Embryonic facial prominence (tissue), 1 donor: ENCODE data around the gene PLEKHA3.
"Not testable (repeated sequence)": the region's sequence is repeated elsewhere in the genome, so short reads cannot be mapped to it uniquely, and the experiment has no call there.

Experiments used
- DNase-seq: peaks from one replicate; pipeline ENCODE4 v3.0.0-alpha.2; 2016; ENCODE audit errors: extremely low spot score

Gene PLEKHA3

DNA sequence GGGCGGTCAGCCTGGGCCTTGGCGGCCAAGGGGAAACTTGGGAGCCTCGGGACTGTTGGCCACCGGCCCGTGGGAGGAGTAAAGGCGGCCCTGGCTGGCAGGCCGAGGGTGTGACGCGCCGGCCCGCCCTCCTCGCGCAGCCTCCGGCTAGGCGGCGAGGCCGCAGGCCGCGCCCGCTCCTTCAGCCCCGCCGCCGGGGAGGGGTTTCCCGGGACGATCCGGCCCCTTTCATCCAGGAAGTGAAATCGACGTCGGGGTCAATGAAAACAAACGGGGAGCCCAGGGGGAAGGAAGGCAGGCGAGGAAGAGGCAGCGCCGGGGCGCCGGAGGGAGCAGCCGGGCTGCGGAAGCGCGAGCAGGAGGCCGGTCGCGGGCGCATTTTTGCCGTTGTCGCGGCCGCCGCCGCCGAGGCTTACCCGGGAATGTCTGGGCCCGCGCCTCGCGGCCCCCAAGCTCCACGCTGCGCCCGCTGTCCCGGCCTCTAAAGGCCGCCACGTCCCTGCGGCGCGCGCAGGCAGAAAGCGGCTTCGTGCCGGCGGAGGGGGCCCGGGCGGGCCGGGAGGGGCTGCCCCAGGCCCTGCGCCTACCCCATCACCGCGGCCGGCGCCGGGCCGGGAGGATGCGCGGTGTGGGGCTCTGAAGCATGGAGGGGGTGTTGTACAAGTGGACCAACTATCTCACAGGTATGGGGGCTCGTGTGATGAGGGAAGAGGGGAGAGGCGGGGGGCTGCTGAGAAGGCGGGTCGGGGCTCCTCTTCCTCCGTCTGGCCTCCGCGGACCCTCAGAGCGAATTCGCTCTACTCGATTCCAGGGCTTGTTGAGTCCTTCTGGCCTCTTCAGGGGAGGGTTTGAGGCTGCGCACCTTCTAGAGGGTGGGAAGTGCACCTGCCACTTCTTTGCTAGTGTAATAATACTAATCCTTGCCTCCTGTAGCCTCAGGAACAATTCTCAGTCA, at the start of gene PLEKHA3:
Gene PLEKHA3, plus strand, starts transcription at position 231 of the 955 bp plus-strand sequence. Its CDS starts 413 bp downstream, at position 644.
- DNase-seq = peak; percentile 51

DNA sequence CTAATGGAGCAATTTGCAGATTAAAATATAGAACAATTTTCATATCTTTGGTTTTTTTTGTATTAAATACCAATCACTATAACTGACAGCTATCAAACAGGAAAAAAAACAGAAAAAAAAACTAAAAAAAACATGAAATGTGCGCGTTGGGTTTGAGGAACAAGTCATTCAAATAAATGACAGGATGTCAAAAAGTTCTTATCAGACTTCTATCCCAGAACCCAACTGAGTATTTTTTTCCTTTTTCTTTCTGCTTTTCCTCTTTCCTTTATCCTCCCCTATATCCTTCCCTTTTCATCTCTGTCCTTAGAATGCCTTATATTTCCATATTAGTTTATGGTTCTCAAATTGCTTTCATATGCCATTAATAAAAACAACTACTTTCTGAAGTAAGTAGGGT, 43.6 kb upstream of the PLEKHA3 start:
- DNase-seq = no peak

DNA sequence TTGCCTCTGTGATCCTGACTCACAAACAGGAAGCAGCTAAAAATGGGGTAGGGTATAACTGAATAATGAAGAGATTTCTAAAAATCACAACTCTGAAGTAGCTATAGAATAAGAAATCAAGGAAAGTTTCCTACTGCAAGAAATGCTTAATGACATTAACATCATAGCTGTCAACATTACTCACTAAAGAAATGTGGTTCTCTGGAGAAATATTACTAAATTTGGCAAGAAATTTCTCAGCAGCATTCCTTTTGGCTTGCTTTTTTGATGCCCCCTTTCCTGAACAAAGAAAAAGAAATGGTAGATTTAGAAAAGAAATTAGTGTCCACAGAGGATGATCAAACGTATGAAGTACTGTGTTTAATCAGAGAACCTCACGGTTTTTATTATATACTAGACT, 38.8 kb upstream of the PLEKHA3 start:
- DNase-seq = no peak

DNA sequence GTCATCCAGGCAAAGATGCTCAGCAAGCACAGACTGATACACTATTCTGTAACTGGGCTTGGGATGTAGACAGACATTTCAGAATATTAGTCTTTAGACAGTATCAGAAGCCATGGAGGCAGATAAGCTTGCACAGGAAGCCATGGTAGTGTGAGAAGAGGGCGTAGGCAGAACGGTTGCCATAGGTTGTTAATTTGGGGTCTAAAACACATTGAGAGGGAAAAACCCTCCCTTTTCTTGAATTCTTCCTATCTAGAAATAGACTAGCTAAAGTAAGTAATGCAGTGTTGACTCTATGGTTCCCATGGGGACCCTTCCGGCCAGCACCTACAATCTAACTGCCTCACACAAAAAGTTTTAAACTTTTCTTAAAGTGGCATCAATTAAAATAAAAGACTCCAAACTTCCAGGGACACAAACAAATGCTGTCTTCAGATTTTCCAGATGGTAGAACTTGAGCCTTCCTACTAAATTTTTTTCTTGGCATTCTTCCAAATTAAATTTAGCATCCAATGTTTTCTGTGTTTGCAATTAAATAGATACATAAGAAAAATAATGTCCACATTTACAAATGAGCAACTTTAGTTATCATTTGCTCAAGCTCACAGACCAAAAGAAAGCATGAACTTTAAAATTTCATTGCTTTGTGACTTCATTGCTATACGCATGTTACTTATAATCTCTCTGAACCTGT, 31.1 kb upstream of the PLEKHA3 start:
- no peak for DNase-seq

DNA sequence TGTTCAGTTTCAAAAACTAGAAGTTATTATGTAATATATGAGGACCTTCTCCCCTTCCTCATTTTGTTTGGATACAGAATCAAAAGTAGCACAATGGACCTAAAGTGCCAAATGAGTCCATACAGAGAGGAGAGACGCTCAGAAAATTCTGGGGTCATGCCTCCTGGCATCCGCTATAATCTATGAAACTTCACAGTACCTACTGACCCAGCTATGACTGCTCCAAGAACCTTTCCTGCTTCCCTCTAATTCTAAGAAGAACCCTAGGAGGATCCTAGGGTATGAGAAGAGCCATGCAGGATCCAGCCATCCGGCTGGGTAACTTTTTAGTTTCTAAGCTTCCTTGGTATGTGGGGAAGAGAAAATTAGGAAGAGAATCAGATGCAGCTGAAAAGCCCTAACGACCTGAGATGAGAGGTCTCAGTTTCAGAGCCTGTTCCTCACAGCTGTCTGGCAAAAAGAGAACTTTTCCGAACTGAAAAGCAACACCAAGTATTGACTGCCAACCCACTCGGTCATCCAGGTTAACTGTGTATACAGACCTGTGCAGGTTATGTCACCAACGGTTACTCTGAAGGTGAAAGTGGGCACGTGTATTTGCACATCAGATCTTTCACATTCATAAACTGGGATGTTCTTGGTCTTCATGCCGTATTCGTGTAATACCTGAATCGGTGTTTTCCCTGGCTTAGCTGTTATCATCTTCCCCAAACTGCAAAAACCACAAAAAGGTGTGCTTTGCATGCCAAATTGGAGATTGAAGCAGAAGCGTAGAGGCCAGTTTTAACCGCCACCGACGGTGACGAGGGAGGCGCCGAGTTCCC, 30.3 kb upstream of the PLEKHA3 start:
- no peak for DNase-seq

DNA sequence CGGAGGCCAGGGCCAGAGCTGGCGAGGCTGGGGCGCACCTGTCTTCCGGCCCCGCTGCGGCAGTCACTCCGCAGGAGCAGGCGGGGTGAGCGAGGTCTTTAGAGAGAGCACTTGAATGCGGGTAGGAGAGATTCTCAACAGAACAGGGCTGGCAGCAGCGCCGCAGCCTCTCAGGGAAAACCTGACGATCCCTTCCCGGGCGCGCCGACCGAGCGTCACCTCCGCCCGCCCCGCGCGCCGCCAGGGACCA, 29.8 kb upstream of the PLEKHA3 start:
- DNase-seq = peak; percentile 45

DNA sequence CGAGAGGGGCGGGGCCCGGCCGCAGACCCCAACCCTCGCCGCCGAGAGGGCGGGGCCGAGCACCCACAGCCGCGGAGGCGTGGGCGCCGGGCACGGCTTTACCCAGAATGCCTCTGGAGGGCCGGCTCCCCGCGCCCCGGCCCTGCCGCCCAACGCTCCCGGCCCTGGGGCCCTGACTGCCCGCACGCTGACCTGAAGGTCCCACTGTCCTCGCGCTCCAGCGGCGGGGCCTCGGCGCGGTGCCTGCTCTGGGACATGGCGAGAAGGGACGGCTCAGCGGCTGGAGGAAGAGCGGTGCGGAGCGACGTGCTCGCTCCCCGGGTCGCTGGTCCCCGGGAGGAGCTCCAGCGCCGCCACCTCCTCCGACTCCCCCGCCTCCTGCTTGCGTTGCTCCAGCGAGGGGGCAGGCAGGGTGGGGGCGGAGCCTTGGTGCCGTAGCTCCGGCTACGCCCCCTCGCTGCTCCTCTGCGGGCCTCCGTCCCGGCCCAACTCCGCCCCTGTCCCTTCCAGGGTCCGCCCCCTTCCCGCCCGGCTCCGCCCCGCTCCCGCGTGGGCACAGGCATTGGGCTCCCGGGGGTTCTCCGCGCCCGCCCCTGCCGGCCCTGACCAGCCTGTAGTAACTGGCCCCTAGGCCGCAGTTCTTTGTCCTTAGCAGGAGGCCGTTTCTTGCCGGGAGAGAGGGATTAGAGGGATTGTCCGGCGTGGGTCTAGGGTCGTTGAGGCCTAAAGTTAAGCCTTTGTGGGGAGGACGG, 29.3 kb upstream of the PLEKHA3 start, which contains the start of the genes PJVK and PRKRA:
Gene PJVK, plus strand, starts transcription at position 605 of the 752 bp plus-strand sequence. CDS start 2,032 bp downstream, outside the sequence.
Gene PRKRA, minus strand, starts transcription at position 402 of the 752 bp plus-strand sequence. Its CDS starts 145 bp downstream, at position 257.
- DNase-seq = peak; percentile 96

DNA sequence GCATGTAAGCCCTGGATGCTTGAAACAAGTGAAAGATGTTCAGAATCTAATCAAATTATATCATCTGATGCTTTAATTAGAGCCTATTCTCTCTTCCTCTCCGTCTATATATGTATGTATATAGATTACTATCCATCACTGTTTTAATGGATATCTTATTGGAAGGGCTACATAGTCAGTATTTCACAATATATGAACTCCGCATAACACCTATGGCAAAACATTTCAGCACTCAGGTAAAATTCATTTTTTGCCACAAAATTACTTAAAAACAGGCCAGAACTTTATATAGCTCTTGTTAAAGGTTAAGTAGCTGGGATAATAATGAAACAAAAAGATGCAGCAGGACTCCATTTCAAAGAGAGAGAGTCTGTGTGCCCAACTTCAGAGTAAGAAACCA, 27.9 kb upstream of the PLEKHA3 start:
- no peak for DNase-seq

DNA sequence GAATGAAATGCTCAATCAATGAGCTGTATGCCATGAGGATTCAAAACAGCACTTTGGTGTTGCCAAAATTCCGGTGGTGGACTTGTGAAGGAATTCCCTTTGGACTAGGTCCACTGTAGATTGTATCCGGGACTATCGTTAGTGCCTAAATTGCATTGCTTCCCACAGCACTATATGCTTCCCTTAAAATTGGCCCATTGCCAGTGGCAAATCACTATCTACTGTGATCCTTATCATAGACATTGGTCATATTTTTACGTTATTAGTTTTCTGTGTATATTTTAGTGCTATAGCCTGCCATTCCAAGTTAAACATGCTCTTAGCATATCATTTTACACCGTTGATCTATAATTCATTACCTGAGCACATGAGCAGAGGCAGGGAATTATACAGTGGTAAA, 27.4 kb upstream of the PLEKHA3 start:
- no peak for DNase-seq

DNA sequence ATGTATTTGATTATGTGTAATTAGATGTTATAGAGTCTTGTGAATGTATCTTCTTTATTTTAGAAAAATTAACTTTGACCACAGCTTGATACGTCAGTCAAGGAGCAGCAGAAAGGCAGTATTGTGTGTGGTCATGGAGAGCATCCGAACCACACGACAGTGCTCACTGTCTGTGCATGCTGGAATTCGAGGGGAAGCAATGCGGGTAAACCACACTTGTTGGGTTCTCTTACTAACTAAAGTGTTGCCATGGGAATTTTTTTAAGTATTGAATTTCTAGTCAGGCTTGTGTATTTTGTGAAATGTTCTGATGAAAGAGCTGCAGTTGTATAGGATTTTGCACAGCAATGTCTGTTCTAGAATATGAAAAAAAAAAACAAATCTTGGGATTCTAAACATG, 24.3 kb upstream of the PLEKHA3 start:
- peak; percentile 15 for DNase-seq

DNA sequence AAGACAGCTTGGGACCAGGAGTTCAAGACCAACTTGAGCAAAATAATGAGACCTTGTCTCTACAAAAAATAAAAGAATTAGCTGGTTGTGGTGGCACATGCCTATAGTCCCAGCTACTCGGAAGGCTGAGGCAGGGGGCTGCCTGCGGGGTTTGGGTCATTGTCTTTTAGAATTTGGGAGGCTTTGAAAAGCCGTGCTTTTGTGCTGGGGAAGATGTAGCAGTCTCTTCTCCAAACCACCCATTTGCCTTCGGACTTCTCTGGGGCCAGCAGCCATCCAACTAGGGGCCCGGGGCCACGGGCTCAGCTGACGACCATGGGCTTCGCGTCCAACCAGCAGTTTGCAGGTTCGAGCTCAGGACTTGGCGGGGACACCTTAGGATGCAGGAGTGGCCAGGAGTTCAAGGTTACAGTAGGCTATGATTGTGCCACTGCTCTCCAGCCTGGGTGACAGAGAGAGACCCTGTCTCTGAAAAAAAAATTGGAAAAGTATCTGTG, 22.8 kb upstream of the PLEKHA3 start:
- no peak for DNase-seq

DNA sequence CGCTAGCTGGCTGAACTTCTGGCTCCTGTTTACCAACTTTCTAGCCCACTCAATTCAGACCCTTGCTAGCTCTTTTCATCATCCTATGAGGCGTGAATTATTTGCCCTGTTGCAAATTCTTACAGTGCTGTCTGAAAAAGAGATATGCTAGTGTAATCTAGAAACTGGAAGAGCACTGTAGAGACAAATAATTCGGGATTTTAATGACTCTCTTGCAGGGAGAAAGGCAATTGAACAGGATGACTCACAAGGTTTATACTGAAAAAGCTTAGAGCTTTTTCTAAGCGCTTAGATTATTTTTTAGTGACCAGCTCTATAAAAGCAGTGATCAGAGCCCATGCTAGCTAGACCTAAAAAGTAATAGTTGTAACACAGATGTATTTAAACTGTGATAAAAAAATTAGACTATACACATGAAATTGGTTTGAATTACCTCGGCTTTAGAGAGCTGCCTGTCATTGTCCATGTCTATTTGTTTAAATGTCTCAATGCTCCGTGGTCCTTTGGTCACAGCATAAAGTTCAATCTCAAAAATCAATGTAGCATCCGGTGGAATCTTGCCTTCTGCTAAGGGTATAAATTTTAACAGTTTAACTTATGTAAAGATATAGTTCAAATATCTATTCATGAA, 10.9 kb upstream of the PLEKHA3 start:
- no peak for DNase-seq

DNA sequence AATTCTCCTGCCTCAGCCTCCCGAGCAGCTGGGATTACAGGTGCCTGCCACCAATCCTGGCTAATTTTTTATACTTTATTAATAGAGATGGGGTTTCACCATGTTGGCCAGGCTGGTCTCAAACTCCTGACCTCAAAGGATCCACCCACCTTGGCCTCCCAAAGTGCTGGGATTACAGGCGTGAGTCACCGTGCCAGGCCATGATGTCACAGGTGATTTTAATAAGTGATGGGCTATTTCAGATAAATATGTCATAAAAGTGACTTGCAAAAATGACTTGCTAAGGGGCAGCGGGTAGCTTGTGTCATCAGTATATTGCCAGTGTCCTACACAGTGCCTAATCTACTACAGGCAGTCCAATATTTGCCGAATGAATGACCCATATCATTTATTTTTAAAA, 8.9 kb upstream of the PLEKHA3 start:
- not testable (repeated sequence) for DNase-seq

DNA sequence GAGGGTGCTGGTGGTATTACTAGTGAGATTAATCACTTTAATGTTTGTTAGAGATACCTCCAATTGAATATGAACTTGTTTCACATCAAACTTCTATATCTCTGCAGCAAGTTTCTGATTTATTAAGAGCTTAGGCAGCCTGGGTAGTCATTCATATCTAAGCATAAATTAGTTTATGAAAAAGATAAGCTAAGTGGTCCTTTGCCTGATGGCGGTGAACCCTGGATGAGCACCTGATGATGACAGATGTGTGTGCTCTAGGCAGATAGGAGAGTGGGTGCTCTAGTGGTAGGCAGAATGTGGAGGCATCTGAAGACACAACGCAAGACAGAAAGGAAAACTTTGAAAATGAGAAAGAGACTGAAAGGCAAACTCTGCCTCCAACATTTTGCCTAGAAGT, 6.9 kb upstream of the PLEKHA3 start:
- DNase-seq = no peak

DNA sequence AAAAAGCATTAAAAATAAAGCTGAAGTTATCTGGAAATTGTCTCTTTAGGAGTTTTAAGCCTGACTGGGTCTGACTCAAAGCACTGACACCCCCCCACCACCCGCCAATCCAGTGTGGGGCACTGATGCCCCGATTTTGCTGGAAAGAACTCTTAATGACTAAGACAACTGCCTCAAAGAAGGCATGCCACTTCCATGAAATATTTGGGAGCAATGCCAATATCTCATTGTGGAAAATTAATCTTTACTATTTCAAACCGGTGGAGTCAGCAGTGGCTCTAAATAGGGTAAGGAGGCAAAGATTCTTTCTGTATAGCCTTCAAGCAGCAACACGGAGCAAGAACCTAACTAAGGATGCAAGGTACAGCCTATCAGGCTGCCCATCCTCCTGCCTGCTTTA, 6.3 kb upstream of the PLEKHA3 start:
- DNase-seq = no peak

DNA sequence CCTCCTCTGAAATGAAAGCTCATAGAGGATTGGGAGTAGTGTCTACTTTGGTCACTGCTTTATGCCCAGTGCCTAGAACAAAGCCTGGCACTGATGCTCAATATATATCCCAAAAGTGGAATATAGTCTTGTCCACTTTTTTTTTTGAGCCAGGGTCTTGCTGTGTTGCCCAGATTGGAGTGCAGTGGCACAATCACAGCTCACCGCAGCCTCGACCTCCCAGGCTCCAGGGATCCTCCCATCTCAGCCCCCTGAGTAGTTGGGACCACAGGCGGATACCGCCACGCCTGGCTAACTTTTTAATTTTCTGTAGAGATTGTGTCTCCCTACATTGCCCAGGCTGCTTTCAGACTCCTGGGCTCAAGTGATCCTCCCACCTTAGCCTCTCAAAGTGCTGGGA, 5.7 kb upstream of the PLEKHA3 start:
- DNase-seq = no peak

DNA sequence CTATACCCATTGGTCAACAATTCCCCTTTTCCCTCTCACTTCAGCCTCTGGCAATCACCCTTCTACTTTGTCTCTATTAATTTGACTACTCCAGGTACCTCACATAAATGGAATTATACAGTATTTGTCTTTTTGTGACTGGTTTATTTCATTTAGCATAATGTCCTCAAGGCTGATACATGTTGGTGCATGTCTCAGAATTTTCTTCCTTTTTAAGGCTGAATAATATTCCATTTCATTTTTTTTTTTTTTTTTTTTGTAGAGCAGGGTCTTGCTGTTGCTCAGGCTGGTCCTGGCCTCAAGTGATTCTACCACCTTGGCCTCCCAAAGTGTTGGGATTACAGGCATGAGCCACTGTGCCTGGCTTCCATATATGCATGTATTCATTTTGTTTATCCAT, 3.8 kb upstream of the PLEKHA3 start:
- DNase-seq = no peak

DNA sequence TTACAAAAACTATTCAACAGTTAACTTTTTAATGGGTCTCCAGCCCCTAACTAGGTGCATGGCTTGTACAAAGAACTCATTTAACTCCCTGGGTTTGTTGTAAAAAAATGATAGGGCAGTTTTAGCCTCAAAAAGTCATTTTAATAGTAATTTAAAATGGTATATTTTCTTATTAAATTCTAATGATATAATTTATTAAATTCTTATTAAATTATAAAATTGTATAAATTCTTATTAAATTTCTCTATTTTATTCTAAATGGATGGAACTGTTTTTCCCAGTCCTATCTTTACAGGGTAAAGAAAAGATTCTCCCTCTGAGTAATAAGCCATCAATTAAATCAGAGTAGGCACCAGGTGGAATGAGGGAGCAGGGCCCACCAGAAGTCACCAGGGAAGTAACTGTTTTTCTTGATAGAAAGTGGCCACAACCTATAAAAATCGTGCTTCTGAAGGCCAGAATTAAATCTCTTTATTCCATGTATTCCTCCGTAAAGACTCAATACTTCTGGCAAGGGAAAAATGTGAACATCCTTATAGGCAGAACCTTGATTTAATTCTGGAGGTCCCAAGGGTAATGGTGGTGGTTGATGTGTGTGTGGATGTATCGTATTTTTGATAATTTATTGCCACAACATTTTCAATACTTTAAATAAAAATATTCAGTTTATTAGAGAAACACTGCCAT, 2.7 kb upstream of the PLEKHA3 start:
- no peak for DNase-seq

DNA sequence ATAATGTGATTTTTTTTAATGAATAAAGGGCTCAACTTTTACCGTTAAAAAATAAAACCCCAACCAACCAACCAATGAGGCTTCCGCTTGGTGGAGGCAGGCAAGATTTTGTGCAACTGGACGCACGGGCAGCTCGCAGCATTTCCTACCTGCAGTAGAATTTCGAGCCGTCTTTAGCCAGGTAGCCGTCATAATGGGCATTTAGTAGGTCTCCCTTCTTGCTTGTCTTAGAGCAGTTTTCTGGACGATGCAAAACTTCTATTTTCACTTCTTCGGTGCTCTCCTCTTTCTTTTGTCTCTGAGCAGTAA, 2.2 kb upstream of the PLEKHA3 start:
- no peak for DNase-seq
